Nephron (organoid): ENCODE results near the gene VOPP1.

Experiments used
- H3K27ac Mint-ChIP-seq, 3 experiments: 2 replicates each; pipeline ENCODE4 v1.8.0; 2020; ENCODE audit warnings: mixed read lengths in 3 of 3, mild to moderate bottlenecking in 2 of 3, moderate library complexity in 1 of 3
- H3K27me3 Mint-ChIP-seq: 2 replicates; pipeline ENCODE4 v1.8.0; 2021; ENCODE audit warnings: low read depth, mild to moderate bottlenecking, moderate library complexity, mixed read lengths
- H3K36me3 Mint-ChIP-seq: 2 replicates; pipeline ENCODE4 v1.8.0; 2020; ENCODE audit warnings: low read depth, mixed read lengths
- H3K4me1 Mint-ChIP-seq: 2 replicates; pipeline ENCODE4 v1.8.0; 2020; ENCODE audit warnings: mixed read lengths
- H3K4me3 Mint-ChIP-seq, 3 experiments: 2 replicates each; pipeline ENCODE4 v1.8.0; 2020; ENCODE audit warnings: mild to moderate bottlenecking in 3 of 3, mixed read lengths in 3 of 3, moderate library complexity in 2 of 3
- H3K9me3 Mint-ChIP-seq: 2 replicates; pipeline ENCODE4 v1.8.0; 2020; ENCODE audit warnings: mixed read lengths
- CTCF ChIP-seq, 3 experiments: fragments of 200-600 bp; sonication (generic); IDR thresholded peaks; one replicate each; pipeline ENCODE4 v1.5.0; 2021; ENCODE audit warnings: antibody characterized with exemption in 3 of 3; ENCODE audit not compliant: unreplicated experiment in 3 of 3

The VOPP1 gene

GRCh38 chr7:55539380-55539779 is 32.9 kb downstream of the VOPP1 start:
- no peak overlapping the region for H3K4me3 Mint-ChIP-seq
- no peaks in the 10 kb centered on the region for H3K27me3 Mint-ChIP-seq
- peaks cover 6% of the 10 kb centered on the region for H3K4me1 Mint-ChIP-seq
- H3K9me3 Mint-ChIP-seq, result no peaks in the 10 kb centered on the region
- no peak overlapping the region for H3K27ac Mint-ChIP-seq
- TF ChIP-seq CTCF (IDR thresholded peaks at IDR 0.05; ENCODE audit: unreplicated experiment in 3 of 3), result no peak
- H3K36me3 Mint-ChIP-seq, result peaks cover 11% of the 10 kb centered on the region

DNA sequence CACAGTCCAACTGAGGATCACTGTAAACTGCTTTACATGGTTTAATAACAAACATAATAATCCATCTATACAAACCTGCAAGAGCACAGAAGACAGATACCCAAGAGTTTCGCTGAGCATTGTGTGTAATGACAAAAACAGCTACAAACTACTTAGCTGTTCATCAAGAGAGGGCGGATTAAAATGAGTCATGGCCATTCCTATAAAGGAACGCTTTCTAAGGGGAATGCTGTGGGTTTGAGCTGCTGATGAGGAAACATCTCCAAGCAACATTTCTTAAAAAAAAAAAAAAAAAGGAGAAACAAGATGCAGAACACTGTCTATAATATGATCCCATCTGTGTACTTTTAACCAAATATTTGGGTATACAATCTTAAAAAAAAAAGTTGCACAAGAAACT is 33.8 kb downstream of the VOPP1 start:
- no peaks in the 10 kb centered on the region for H3K27me3 Mint-ChIP-seq
- H3K9me3 Mint-ChIP-seq, result no peaks in the 10 kb centered on the region

DNA sequence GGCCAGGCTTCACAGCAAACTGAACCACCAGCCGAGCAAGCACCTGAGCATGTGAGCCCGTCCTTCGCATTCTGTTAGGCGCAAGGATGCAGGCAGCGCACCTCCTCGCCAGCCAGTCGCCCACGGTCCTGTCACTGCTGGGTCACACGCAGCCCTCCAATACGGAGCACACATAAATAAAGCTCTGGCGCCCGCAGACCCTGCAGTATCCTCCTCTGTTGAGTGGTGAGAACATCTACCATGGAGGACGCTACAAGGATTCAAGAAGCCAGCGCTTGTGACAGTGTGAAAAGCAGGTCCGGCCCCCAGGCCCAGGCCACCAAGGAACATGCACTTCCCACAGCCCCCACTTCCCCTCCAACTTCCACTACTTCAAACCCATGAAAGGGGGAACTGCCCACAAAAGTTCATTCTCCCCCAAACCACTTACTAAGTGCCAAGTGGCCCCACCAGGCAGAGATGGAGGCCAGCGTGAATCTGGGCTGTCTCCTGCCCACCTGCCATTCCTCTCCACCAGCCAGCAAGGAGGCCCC is 34.8 kb downstream of the VOPP1 start:
- H3K4me1 Mint-ChIP-seq, result peaks cover 23% of the 10 kb centered on the region
- H3K27me3 Mint-ChIP-seq, result no peaks in the 10 kb centered on the region
- H3K36me3 Mint-ChIP-seq, result no peaks in the 10 kb centered on the region
- no peak overlapping the region for H3K4me3 Mint-ChIP-seq
- no peaks in the 10 kb centered on the region for H3K9me3 Mint-ChIP-seq
- TF ChIP-seq CTCF (IDR thresholded peaks at IDR 0.05; ENCODE audit: unreplicated experiment in 3 of 3), result no peak
- H3K27ac Mint-ChIP-seq, result no peak overlapping the region

More for the DNA sequence above, 33.8 kb downstream of the VOPP1 start:
- no peak for TF ChIP-seq CTCF (IDR thresholded peaks at IDR 0.05; ENCODE audit: unreplicated experiment in 3 of 3)
- Mint-ChIP-seq H3K36me3 (peaks cover 4% of the 10 kb centered on the region), H3K4me1 (peaks cover 14% of the 10 kb centered on the region), H3K4me3 (no peak overlapping the region), H3K27ac (no peak overlapping the region)

- Mint-ChIP-seq H3K27ac (no peak overlapping the region), H3K9me3 (no peaks in the 10 kb centered on the region), H3K27me3 (no peaks in the 10 kb centered on the region), H3K4me1 (peaks cover 28% of the 10 kb centered on the region), H3K4me3 (no peak overlapping the region), H3K36me3 (no peaks in the 10 kb centered on the region)
- TF ChIP-seq CTCF (IDR thresholded peaks at IDR 0.05; ENCODE audit: unreplicated experiment in 3 of 3), result no peak
Observed at GRCh38 chr7:55536619-55537457, 35.5 kb downstream of the VOPP1 start.

- peaks cover 28% of the 10 kb centered on the region for H3K4me1 Mint-ChIP-seq
- H3K9me3 Mint-ChIP-seq, result no peaks in the 10 kb centered on the region
- H3K36me3 Mint-ChIP-seq, result no peaks in the 10 kb centered on the region
- H3K4me3 Mint-ChIP-seq, result no peak overlapping the region
- no peak overlapping the region for H3K27ac Mint-ChIP-seq
- H3K27me3 Mint-ChIP-seq, result no peaks in the 10 kb centered on the region
- no peak for TF ChIP-seq CTCF (IDR thresholded peaks at IDR 0.05; ENCODE audit: unreplicated experiment in 3 of 3)
Observed at GRCh38 chr7:55535617-55536016, 36.7 kb downstream of the VOPP1 start.
